Measurements from ENCODE around the gene CD74.
"Not testable (repeated sequence)": the region's sequence is repeated elsewhere in the genome, so short reads cannot be mapped to it uniquely, and the experiment has no call there.

The CD74 gene

DNA sequence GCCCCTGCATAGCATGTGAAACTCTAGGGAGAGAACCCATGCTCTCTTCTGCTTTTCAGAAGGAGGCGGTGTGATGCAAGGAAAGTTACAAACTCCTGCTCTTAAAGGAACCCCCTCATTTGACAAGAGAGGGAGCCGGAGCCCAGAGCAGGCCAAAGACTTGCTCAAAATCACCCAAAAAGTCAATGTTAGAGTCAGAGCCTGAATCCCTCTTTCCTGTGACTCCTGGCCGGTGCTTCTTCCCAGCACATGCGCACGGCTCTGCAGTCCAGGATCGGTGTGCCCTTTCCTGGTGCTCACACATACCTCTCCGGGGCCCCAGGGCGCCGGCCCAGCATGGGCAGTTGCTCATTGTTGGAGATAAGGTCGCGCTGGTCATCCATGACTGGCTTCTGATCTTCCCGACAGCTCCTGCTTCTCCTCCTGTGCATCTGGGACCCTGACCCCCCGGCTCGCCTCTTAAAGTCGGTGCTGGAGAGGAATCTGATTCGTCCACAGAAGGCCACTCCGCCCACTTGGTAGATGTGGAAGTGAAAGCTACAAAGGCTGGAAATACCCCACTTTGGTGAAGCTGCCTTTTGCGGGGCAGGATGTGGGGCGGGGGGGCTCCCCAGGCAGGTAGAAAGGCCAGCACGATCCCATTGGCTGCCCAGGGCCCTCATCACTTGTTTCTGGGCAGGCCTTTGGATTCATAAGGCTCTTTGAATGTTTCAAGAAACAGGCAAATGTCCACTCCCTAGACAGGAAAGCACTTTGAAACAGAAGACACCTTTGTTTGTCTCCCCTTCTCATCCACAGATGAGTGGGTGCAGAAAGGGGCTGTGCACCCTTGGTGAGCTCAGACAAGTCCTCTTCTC lies at the start of gene CD74:
Gene CD74, minus strand, starts transcription at position 592 of the 857 bp plus-strand sequence. Its CDS starts 161 bp downstream, at position 431.
- DNase-seq (ENCODE audit: low read depth in 2 of 2), result peak; percentile 77 to 83

DNA sequence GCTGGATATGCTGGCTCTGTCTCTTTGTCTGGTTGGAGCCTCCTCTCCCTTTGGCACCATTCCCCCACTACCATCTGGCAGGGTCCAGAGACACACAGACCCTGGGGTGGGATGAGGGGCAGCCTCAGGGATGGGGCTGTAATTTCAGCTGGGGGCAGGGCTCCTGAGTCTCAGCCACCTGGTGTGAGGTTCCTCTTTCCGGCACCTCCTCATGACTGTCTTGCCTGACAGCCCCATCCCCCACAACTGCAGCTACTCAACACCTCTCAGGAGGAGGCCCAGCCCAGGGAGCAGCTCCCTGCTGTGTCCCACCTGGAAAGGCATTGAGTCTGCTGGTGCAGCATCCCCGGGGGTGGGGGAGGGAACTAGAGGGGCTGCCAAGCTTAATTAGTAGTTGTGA lies 48.5 kb upstream of the CD74 start:
- no peak for DNase-seq (ENCODE audit: low read depth in 2 of 2)

DNA sequence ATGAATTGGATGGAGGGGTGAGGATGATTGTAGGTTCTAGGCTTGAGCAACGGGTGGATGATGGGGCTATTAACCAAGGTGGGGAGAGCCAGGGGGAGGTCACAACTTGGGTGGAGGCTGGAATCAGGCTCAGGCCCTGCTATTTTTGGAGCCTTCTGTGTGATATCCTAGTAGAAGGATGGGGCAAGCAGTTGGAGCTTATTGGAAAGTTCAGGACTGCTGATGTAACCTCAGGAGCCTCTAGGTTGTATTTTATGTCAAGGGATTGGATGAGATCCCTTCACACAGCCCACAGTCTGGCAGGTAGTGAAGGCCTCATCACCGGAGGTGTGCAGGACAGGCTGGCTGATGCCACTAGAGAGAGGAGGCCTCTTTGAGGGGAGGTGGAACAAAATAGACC lies 48.1 kb upstream of the CD74 start:
- no peak for DNase-seq (ENCODE audit: low read depth in 2 of 2)

DNA sequence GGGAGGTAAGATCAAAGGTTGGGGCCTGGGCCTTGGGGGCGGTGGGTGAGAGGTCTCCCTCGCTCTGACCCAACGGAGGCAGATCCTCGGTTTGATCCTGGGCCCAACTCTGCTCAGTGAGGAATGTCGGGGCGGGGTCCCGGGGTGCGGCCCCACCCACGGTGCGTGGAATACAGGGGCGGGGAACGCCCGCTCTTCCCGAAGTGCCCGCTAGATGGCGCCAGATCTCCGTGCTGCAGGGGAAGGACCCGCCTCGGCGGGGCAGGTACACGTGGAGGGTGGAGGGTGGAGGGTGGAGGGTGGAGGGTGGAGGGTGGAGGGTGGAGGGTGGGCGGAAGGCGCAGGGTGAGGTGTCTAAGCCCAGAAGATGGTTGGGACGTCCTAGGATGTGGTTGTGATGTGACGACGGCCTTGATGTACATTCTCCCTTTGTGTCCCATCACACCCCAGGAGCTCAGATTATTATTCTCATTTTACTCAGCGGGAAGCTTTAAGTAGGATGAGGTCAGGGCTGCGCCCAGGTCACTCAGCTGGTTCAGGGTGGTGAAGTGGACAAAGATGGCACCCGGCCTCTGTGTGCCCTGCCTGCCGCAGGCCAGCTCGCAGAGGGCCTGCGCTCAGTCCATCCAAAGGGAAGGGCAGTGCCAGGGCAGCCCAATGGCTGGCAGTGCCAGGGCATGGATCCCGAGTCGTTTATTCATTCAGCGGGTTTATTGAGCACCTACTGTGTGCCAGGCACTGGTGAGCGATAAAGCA lies 46.3 kb upstream of the CD74 start:
- peak; percentile 73 to 81 for DNase-seq (ENCODE audit: low read depth in 2 of 2)

DNA sequence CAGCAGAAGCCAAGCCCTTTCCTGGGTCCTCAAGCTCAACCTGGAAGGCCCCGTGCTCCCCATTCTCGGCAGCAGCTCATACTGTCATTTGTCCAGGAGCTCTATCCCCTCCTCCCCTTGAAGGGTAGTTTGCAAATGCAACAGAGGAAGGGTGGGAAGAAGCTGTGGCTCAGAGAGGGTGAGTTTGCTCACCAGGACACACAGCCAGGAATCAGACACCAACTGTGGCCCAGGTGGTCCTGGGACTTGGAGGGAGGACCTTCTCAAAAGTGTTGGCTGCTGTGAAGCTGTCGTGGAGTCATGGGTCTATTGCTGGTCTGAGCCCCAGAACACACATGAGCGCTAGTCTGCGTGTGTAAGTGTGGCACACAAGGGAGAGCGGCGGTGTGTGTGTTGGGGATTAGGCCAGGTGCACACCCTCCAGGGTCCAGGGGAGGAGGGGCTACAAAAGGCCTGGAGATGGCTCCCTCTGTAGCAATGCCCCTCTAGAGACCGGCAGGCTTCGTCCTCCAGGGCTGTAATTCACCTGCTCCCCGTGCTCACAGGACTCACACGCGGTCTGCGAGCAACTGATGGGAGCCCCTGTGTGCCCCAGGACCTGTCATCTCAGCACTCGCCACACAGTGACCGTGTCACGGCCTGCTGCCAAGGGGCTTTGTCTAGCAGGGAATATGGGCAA lies 45.0 kb upstream of the CD74 start:
- no peak for DNase-seq (ENCODE audit: low read depth in 2 of 2)

GRCh38 chr5:150457121-150457520 lies 44.4 kb upstream of the CD74 start:
- DNase-seq (ENCODE audit: low read depth in 2 of 2), result no peak

- DNase-seq (ENCODE audit: low read depth in 2 of 2), result no peak
Measured at GRCh38 chr5:150454492-150455229, 42.0 kb upstream of the CD74 start.

DNA sequence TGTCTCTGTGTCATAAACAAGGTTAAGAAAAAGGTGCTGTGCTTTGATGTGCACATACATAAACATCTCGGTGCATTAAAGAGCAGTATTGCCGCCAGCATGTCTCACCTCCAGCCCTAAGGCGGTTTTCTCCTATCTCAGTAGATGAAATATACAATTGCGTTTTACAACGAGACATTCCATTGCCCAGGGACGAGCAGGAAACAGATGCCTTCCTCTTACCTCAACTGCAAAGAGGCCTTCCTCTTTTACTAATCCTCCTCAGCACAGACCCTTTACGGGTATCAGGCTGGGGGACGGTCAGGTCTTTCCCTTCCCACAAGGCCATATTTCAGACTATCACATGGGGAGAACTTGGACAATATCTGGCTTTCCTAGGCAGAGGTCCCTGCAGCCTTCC lies 41.3 kb upstream of the CD74 start:
- not testable (repeated sequence) for DNase-seq (ENCODE audit: low read depth in 2 of 2)

GRCh38 chr5:150452914-150453313 lies 40.2 kb upstream of the CD74 start:
- DNase-seq (ENCODE audit: low read depth in 2 of 2), result no peak

DNA sequence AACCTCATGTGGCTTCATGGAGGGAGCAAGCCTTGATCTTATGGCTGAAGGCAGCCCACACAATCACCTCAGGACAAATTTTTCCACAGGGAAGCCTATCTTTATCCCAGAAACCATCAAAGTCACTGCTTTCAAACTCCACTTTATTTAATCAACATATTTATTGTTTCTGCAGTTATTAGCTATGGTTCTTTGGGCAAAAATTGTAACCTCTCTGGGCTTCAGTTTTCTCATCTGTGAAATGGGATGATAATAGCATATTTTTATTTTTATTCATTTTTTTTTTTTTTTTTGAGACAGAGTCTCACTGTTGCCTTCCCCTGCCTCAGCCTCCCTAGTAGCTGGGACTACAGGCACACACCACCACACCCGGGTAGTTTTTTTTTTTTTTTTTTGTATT lies 38.9 kb upstream of the CD74 start:
- DNase-seq (ENCODE audit: low read depth in 2 of 2), result no peak

DNA sequence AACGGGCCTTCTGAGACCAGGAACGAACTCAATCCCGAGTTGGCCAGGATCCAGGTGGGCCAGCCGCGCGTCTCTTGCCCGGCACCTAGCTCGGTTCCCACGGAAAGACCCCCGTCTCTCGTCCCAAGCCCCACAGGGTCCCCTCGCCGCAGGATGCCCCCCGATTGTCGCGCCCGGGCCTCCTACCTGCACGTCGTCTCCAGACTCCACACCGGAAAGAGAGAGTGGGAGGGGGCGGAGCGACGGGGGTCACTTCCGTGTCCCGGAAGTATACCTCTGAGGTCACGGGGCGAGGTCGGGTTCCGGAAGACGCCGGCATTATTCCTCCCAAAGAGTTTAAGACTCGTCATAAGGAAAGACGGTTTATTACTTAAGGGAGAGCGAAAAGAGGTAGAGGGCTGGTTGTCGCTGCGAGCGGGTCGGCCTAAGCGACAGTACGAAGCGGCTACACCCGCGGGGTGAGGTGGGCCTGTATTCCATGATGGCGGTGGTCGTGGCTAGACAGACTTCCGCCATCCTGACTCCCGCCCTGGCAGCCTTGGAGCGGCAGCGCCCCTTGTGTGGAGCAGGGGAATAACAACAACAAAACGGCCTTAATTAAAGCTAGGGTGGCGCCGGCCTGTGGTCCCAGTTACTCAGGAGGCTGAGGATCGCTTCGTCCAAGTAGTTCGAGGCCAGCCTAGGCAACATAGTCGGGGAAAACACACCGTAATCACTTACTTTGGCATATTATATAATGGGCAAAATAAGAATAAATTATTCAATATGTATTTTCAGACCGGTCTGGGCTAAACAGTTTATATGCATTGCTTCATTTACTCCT lies 37.0 kb upstream of the CD74 start, which contains the start of gene RPS14:
Gene RPS14, minus strand, starts transcription at position 223 of the 823 bp plus-strand sequence. CDS start 2,006 bp downstream, outside the sequence.
- DNase-seq (ENCODE audit: low read depth in 2 of 2), result peak; percentile 78 to 92

DNA sequence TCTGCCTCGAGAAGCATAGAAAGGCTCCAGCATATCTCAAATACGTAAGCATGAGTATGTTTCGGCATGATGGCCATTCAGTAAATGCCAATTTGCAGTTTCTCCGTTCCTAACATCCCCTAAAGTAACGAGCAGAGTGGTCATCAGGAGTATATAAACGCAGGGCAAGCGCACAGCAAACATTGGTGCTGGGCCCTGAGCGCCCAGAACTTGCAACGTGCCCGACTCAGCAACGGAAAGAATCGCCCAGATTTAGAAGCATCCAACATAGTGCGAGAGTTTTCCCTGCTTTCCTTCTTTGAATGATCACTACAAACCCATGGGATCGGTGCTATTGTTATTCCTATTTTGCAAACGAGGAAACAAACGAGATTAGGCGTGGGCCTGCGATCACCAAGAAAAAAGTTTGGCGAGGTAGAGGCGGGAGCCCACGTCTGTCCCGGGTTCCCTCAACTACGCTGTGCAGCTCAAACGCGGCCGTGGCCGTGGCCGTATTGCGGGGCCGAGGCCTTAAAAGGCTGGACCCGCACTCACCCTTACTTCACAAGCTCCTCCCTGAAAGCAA lies 36.3 kb upstream of the CD74 start:
- DNase-seq (ENCODE audit: low read depth in 2 of 2), result no peak

DNA sequence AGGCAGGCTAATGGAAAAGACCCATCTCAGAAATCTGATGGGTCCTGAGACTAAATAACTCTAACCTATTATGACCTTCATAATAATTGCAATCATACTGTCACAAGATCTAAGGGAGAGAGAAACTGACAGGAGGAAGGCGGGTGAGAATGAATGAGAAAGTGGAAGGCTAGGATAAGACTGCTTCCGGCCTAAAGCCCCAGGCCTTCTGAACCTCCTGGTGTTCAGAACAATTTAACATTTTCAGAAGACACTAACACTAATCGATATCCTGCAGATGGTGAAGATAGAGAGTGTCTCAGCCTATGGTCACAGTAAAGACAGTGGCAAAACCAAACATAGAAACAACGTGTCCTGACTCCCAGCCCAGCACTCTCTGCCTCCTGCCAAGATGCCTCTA lies 35.6 kb upstream of the CD74 start:
- DNase-seq (ENCODE audit: low read depth in 2 of 2), result no peak

GRCh38 chr5:150447188-150447587 lies 34.5 kb upstream of the CD74 start:
- no peak for DNase-seq (ENCODE audit: low read depth in 2 of 2)

DNA sequence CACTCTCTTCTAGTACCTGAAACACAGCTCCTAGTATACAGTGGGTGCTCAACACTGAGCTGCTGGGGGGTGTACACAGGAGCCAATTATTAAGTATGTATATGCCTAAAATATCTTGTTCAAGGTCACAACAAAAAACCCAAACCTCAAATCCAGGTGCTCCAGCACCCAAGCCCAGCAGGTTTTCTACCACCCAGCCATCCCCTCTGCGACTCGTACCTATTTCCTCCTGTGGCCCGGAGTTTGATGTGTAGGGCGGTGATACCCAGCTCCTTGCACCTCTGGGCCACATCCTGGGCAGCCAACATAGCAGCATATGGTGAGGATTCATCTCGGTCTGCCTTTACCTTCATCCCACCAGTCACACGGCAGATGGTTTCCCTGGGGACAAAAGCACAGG lies 33.9 kb upstream of the CD74 start:
- no peak for DNase-seq (ENCODE audit: low read depth in 2 of 2)

- no peak for DNase-seq (ENCODE audit: low read depth in 2 of 2)
Measured at GRCh38 chr5:150446088-150446487, 33.4 kb upstream of the CD74 start.

DNA sequence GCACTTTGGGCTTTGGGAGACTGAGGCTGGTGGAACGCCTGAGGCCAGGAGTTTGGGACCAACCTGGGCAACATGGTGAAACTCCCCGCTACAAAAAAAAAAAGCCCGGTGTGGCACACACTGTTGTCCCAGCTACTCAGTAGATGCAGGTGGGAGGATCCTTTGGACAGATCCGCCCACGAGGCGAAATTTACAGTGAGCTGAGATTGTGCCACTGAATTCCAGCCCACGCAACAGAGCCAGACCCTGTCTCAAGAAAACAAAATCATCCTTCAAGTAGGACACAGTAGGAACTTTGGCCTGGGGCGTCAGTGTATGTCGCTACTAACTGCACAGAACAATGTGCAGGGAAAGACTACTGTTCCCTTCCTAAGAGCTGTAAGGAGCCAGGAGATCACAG lies 32.1 kb upstream of the CD74 start:
- DNase-seq (ENCODE audit: low read depth in 2 of 2), result no peak

DNA sequence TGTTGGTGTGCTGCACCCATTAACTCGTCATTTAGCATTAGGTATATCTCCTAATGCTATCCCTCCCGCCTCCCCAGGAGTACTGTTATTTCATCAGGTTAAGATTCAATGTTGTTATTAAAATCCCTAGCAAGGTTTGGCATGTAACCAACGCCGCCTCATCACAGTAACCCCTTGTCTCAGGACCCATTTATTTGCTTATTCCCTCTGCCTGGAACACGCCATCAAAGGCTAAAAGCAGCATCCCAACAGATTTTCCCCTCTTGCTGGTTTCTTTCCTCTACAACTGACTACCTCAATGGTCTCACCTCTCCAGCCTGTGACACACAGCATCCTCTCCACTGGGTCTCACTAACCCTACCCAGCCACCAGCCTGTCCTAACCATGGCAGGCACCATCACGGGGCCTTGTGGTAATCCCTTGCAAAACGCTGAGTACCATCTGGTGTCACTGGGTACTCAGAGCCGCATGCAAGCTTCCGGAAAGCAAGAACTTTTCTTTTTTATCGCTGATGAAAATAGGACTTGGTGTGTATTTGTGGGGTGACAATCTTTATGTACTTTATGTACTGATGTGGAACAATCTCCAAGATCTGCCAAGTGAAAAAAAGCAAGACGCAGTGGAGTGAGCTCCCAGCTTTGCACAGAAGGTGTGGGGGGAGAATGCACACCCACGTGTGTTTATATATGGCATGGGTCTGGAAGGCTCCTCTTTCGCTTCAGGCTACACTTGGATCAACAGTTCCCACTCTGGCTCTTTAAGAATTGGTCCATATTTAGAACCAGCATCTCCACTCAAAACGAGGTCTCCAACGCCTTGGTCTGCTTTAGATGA lies 30.7 kb upstream of the CD74 start:
- DNase-seq (ENCODE audit: low read depth in 2 of 2), result no peak

- DNase-seq (ENCODE audit: low read depth in 2 of 2), result no peak
Measured at GRCh38 chr5:150442699-150443080, 30.0 kb upstream of the CD74 start.

Data from stimulated activated CD8-positive, alpha-beta memory T cell treated with anti-CD3 and anti-CD28 coated beads, Interleukin-7, amount 100 ng/mL, for 1 hour (primary cell).